Glomerular visceral epithelial cell (primary cell): Measurements from ENCODE around the gene SRGAP3.

Experiments
- DNase-seq: peaks from one replicate; pipeline ENCODE4 v3.0.0-alpha.2; 2016; ENCODE audit errors: extremely low spot score

Gene SRGAP3

DNA sequence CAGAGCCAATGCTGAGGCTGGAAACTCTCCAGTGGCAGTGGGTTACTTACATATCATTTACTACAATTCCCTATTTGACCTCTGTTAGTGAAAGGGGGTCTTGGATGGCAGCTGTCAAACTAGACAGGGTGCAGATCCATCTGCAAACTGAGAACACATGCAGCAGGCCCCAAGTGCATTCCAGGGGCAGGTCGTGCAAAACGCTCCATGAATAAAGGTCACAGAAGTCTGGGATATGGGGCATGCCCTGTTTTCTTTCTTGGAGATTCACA lies 261.1 kb downstream of the SRGAP3 start:
- DNase-seq: no peak

DNA sequence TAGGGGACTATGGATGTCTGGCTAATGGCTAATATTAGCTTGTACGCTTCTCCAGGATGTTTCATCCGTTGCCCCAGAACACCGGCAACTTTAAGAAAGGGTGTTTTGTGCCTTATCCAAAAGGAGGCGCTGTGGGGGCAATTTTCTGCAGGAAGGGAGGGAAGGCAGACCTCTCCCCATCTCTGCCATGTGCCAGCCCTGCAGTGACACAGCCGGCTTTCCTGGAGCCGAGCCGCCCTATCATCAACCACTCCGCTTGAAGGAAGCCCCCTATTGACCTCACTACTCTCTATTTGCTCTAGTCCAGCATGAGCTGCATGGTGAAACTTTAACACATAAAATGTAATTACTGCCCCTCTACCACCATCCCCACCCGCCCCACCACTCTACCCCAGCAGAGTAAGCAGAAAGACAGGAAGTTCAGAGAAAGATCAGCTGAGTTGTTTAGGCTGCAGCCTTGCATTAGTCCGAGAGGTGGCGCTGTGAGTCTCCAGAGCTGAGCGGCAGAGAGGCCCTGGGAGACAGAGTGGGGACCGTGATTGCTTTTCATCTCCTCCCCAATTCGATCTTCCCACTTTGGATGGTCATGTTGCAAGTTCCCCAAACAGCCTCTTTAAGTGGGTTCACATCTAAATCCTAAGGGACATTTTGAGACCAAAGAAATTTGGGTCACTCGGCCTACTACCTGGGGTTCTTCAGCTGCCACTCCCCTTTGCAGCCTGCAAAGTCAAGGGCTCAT lies 261.6 kb downstream of the SRGAP3 start:
- peak; percentile 36 for DNase-seq

- no peak for DNase-seq
Observed at GRCh38 chr3:8987226-8987625, 262.2 kb downstream of the SRGAP3 start.

DNA sequence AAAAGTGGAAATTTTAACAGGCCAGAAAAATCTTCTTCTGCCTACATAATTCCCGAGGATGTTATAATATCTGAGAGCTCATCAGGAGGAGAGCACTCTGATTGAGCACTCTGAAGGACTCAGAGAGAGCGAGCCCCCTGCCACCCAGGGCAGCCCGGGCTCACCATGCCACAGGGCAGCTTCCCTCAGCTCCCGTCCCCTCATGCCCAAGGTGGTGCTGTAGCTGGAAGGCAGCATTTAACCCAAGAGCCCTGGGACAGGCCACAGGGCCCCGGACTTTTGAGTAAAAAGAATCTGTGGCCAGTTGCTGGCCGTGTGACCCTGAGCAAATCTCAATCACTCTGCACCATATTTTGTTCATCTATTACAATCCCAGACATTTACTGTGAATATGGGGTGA lies 262.7 kb downstream of the SRGAP3 start:
- DNase-seq: no peak

DNA sequence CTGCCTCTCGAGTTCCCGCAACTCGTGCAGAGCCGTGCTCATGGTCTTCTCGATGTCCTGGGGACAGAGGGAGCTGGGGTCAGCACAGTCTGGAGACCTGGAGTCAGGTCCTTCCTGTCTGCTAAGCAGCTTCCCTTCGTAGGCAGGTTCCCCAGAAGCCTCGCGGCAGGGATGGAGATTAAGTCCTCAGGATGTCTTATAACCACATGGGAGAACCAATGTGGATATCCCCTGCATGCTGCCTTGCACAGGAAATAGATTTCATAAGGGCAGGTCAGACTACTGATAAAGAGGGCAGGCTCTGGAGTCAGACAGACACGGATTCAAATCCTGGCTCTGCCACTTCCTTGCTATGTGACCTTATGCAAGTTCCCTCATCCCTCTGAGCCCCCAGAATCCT lies 263.6 kb downstream of the SRGAP3 start:
- no peak for DNase-seq

- no peak for DNase-seq
Observed at GRCh38 chr3:8985411-8985831, 264.0 kb downstream of the SRGAP3 start.

GRCh38 chr3:8984526-8984925 lies 264.9 kb downstream of the SRGAP3 start:
- DNase-seq: no peak

DNA sequence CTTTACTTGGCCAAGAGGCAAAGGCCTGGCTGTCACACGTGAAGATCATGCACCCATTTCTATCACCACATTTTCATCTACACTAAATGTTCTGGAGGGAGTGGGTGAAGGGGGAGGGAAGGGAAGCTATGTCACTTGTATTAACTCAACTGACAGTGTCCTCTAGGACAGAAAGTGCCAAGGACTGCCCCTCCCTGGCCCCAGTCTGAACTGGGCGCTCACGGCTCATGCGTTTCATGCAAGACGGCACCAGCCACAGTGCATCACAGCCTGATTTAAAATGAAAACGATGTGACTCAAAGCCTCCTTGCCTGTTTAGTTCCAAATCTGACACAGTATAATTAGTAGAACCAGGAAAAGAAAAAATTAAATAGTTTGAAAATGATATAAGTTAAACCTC lies 265.4 kb downstream of the SRGAP3 start:
- DNase-seq: no peak

GRCh38 chr3:8983591-8983990 lies 265.9 kb downstream of the SRGAP3 start:
- DNase-seq: no peak

- DNase-seq: no peak
Observed at GRCh38 chr3:8983026-8983425, 266.4 kb downstream of the SRGAP3 start.

DNA sequence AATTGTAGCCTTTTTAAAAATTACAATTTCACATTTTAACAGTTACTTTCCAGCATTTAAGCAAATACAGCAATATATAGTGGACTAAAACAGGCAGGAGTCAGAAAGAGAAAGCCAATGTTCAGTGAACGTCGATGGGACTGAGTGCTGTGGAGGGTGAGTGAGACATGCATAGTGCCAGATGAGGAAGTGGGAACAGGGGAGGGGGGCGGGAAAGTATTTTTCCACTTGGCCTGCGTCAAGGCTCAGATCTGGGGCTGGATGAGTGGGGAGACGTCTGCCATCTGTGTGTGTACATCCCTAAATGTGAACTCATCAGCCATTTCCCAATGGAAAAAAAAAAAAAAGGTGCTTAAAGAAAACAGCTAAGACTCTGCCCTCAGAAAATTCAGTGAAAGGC lies 266.9 kb downstream of the SRGAP3 start:
- no peak for DNase-seq

DNA sequence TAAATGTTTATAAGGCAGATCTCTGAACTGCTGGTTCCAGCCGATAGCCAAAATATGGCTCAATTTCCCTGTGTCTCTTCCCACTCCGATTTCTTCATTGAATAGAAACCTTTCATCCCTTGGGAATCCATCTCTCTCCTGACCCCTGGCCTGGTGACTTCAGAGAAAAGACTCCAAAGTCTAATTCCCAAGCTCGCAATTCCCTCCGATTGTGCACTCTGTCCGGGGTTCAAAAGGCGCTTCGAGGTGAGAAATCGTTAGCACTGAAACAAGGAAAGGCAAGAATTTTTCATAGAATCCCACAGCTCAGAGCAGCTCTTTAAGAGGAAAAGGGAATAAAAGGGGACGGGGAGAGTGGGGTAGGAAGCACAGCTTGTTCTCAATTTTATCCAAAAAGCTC lies 267.7 kb downstream of the SRGAP3 start:
- DNase-seq: no peak

- DNase-seq: no peak
Observed at GRCh38 chr3:8981296-8981695, 268.1 kb downstream of the SRGAP3 start.

GRCh38 chr3:8980756-8981257 lies 268.6 kb downstream of the SRGAP3 start:
- no peak for DNase-seq

GRCh38 chr3:8979262-8979661 lies 270.2 kb downstream of the SRGAP3 start:
- no peak for DNase-seq

- no peak for DNase-seq
Observed at GRCh38 chr3:8978551-8978950, 270.9 kb downstream of the SRGAP3 start.

DNA sequence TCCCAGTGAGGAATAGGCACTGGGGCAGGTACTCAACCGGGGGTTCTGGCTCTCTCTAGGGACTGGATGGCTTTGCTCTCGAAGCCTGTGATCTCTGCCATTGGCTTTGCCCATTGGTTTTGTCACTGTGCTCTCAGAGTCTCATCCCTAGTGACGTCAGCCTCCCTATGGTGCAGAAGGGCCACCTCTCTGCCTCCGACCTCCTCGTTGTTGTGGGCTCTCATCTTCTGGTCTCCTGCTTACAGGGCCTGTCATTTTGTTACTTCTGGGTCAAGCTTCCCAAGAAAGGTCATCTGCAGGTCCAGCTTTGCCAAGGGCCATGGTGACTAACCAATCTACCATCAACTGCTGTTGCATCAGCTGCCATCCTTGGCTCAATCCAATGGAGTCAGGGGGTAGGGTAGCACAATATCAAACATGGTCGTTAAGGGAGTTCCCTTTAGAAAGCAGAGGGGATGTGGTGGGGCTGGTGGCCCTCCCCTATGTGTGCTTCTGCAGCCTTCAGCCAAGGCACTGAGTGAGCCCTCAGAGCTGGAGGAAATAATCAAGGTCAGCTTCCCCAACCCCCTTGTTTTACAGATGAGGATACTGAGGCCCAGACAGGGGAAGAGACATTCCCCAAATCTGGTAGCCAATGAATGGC lies 272.8 kb downstream of the SRGAP3 start:
- DNase-seq: no peak

DNA sequence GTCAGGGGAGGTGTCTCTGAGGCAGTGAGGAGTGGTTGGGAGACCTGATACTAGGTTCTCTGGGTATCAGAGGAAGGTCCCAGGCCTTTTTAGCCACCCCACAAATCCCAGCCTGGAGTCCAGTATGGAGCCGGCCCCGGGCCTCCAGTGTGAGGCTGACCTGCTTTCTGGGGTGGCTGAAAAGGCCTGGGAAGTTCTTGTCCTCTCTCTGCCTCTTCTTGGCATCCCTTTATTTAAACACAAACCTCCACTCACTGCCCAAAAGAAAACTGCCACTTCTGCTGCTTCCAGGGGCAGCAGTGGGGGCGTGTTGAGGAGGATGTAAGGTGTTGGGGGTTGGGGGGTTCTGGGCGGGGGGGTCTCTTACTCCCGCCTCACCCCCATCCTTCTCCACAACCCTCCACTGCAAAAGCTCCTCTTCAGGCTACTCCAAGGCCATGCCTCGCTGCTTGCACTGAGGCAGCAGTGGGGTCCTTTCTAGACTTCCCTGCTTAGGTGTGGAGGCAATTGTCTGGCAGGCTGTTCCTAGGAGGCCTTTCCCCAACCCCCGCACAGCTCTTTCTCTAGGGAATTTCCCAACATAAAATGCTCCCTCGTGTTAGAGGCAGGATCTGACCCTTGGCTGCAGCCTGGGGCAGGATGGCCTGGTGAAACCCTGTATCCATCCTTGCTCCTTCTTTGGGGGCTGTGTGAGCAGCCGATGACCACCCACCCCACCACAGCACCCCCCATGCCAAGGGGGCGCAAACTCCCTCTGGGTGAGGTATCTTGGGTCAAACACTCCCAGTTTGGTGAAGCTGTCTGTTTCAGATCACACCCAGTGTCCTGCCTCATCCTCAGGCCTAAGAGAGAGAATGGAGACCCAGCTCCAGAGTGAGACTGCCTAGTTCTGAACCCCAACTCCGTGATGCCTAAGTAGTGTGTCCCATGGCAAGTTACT lies 274.1 kb downstream of the SRGAP3 start:
- DNase-seq: no peak

GRCh38 chr3:8974458-8974857 lies 275.0 kb downstream of the SRGAP3 start:
- DNase-seq: no peak

DNA sequence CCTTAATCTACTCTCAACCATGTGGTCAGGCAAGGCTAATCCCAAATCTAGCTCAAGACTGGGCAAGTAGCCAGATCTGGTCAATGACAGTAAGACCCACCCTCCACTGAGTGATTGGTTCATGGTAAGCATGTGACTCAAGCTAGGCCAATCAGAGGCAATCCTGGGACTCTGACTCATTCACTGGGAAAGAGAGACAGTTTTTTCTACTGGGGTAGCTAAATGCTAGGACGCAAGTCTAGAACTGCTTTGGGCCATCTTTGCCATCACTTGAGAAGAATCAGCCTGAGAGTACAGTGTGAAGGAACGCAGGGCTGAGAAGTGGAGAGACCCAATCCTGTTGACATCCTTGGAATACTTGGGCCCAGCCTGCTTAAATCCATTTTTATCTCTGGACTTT lies 276.8 kb downstream of the SRGAP3 start:
- peak; percentile 10 for DNase-seq

GRCh38 chr3:8970971-8971589 lies 278.4 kb downstream of the SRGAP3 start:
- peak; percentile 63 for DNase-seq

GRCh38 chr3:8969241-8969640 lies 280.2 kb downstream of the SRGAP3 start:
- DNase-seq: no peak
